ENCODE measurements around the gene IGFBP1.

DNA sequence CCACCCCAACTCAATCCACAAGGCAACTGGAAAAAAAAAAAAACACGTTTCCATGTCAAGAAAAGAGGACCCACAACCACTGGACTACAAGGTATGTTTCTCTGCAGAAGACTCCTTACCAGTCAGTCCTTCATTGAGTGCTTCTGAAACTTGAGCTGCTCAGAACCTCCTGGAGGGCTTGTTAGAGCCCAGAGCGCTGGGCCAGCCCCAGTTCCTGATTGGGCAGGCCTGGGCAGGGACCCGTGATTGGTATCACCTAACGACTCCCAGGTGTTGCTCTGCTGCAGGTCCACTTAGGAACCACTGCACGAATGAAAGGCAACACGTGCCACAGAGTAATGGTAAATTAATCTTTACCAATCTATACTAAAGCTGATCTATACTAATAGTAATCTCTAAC is 14.9 kb upstream of the IGFBP1 start:
- TF ChIP-seq RFX5 (IDR thresholded peaks at IDR 0.05; ENCODE audit: low read length): no peak
- TF ChIP-seq, protein P1, sequence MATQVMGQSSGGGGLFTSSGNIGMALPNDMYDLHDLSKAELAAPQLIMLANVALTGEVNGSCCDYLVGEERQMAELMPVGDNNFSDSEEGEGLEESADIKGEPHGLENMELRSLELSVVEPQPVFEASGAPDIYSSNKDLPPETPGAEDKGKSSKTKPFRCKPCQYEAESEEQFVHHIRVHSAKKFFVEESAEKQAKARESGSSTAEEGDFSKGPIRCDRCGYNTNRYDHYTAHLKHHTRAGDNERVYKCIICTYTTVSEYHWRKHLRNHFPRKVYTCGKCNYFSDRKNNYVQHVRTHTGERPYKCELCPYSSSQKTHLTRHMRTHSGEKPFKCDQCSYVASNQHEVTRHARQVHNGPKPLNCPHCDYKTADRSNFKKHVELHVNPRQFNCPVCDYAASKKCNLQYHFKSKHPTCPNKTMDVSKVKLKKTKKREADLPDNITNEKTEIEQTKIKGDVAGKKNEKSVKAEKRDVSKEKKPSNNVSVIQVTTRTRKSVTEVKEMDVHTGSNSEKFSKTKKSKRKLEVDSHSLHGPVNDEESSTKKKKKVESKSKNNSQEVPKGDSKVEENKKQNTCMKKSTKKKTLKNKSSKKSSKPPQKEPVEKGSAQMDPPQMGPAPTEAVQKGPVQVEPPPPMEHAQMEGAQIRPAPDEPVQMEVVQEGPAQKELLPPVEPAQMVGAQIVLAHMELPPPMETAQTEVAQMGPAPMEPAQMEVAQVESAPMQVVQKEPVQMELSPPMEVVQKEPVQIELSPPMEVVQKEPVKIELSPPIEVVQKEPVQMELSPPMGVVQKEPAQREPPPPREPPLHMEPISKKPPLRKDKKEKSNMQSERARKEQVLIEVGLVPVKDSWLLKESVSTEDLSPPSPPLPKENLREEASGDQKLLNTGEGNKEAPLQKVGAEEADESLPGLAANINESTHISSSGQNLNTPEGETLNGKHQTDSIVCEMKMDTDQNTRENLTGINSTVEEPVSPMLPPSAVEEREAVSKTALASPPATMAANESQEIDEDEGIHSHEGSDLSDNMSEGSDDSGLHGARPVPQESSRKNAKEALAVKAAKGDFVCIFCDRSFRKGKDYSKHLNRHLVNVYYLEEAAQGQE (IDR thresholded peaks at IDR 0.05; ENCODE audit: low read depth, low read length): no peak
- TF ChIP-seq, protein P2, sequence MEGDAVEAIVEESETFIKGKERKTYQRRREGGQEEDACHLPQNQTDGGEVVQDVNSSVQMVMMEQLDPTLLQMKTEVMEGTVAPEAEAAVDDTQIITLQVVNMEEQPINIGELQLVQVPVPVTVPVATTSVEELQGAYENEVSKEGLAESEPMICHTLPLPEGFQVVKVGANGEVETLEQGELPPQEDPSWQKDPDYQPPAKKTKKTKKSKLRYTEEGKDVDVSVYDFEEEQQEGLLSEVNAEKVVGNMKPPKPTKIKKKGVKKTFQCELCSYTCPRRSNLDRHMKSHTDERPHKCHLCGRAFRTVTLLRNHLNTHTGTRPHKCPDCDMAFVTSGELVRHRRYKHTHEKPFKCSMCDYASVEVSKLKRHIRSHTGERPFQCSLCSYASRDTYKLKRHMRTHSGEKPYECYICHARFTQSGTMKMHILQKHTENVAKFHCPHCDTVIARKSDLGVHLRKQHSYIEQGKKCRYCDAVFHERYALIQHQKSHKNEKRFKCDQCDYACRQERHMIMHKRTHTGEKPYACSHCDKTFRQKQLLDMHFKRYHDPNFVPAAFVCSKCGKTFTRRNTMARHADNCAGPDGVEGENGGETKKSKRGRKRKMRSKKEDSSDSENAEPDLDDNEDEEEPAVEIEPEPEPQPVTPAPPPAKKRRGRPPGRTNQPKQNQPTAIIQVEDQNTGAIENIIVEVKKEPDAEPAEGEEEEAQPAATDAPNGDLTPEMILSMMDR (IDR thresholded peaks at IDR 0.05): no peak
- no peak for TF ChIP-seq POLR2AphosphoS5 (IDR thresholded peaks at IDR 0.05; ENCODE audit: low read depth, low read length)
- TF ChIP-seq, protein P3, sequence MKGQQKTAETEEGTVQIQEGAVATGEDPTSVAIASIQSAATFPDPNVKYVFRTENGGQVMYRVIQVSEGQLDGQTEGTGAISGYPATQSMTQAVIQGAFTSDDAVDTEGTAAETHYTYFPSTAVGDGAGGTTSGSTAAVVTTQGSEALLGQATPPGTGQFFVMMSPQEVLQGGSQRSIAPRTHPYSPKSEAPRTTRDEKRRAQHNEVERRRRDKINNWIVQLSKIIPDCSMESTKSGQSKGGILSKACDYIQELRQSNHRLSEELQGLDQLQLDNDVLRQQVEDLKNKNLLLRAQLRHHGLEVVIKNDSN (IDR thresholded peaks at IDR 0.05; ENCODE audit: borderline replicate concordance, low read depth): no peak
- TF ChIP-seq CHD2 (IDR thresholded peaks at IDR 0.05; ENCODE audit: low read length, partially characterized antibody): no peak
- no peak for TF ChIP-seq EP300 (IDR thresholded peaks at IDR 0.05; ENCODE audit: borderline replicate concordance in 1 of 2, low read depth in 1 of 2, low read length in 1 of 2)
- no peak for TF ChIP-seq EZH2phosphoT487 (IDR thresholded peaks at IDR 0.05; ENCODE audit: borderline replicate concordance, low read depth)
- TF ChIP-seq ELF1 (IDR thresholded peaks at IDR 0.05): no peak
